Measurements from ENCODE around the gene PRDM15.

- TF ChIP-seq POLR2AphosphoS5 (IDR thresholded peaks at IDR 0.05), result no peak
- no peak for TF ChIP-seq CTCF (IDR thresholded peaks at IDR 0.05)
- TF ChIP-seq EP300 (IDR thresholded peaks at IDR 0.05), result no peak
Observed at GRCh38 chr21:41820384-41821080, 58.6 kb downstream of the PRDM15 start.
